Pons (tissue), 1 donor: ENCODE results near the gene NECTIN2.
"Not testable (repeated sequence)": the region's sequence is repeated elsewhere in the genome, so short reads cannot be mapped to it uniquely, and the experiment has no call there.

Experiments
- DNase-seq: peaks from one replicate; pipeline ENCODE4 v3.0.0-alpha.2; 2016; ENCODE audit warnings: low spot score

Gene NECTIN2

GRCh38 chr19:44851427-44851826 lies 5.3 kb downstream of the NECTIN2 start:
- DNase-seq, result no peak

GRCh38 chr19:44855606-44856005 lies 9.5 kb downstream of the NECTIN2 start:
- no peak for DNase-seq

GRCh38 chr19:44856421-44857083 lies 10.5 kb downstream of the NECTIN2 start:
- peak; percentile 59 for DNase-seq

GRCh38 chr19:44857837-44858236 lies 11.7 kb downstream of the NECTIN2 start:
- no peak for DNase-seq

- not testable (repeated sequence) for DNase-seq
Observed at GRCh38 chr19:44861576-44861975, 15.5 kb downstream of the NECTIN2 start.

GRCh38 chr19:44863990-44864389 lies 17.9 kb downstream of the NECTIN2 start:
- DNase-seq, result no peak

GRCh38 chr19:44865196-44865767 lies 19.2 kb downstream of the NECTIN2 start:
- DNase-seq, result no peak

GRCh38 chr19:44866664-44867063 lies 20.6 kb downstream of the NECTIN2 start:
- no peak for DNase-seq

GRCh38 chr19:44867578-44867977 lies 21.5 kb downstream of the NECTIN2 start:
- no peak for DNase-seq

- DNase-seq, result peak; percentile 35
Observed at GRCh38 chr19:44869733-44870470, 23.8 kb downstream of the NECTIN2 start.

GRCh38 chr19:44871809-44872208 lies 25.7 kb downstream of the NECTIN2 start:
- no peak for DNase-seq

- DNase-seq, result no peak
Observed at GRCh38 chr19:44872661-44873060, 26.6 kb downstream of the NECTIN2 start.

GRCh38 chr19:44874317-44874716 lies 28.2 kb downstream of the NECTIN2 start:
- DNase-seq, result no peak

GRCh38 chr19:44875666-44876451 lies 29.8 kb downstream of the NECTIN2 start:
- no peak for DNase-seq

GRCh38 chr19:44876930-44877535 lies 30.9 kb downstream of the NECTIN2 start:
- DNase-seq, result no peak

- no peak for DNase-seq
Observed at GRCh38 chr19:44878120-44878865, 32.2 kb downstream of the NECTIN2 start.

GRCh38 chr19:44879309-44880065 lies 33.4 kb downstream of the NECTIN2 start:
- no peak for DNase-seq

GRCh38 chr19:44882063-44882462 lies 36.0 kb downstream of the NECTIN2 start:
- DNase-seq, result no peak

GRCh38 chr19:44882619-44883397 lies 36.7 kb downstream of the NECTIN2 start:
- not testable (repeated sequence) for DNase-seq

GRCh38 chr19:44883922-44884321 lies 37.8 kb downstream of the NECTIN2 start:
- DNase-seq, result no peak
